Measurements from ENCODE around the gene ARHGAP6. TPM values are rescaled to one million over a fixed set of nuclear protein-coding genes. Genes with fewer than 3 reads are reported as not detected.

ARHGAP6 gene
- total and polyA plus RNA-seq, 2 donors (not counting 3 experiments of a cell fraction or from before 2014, with no cell fraction given) = 0.69 to 0.83 TPM

DNA sequence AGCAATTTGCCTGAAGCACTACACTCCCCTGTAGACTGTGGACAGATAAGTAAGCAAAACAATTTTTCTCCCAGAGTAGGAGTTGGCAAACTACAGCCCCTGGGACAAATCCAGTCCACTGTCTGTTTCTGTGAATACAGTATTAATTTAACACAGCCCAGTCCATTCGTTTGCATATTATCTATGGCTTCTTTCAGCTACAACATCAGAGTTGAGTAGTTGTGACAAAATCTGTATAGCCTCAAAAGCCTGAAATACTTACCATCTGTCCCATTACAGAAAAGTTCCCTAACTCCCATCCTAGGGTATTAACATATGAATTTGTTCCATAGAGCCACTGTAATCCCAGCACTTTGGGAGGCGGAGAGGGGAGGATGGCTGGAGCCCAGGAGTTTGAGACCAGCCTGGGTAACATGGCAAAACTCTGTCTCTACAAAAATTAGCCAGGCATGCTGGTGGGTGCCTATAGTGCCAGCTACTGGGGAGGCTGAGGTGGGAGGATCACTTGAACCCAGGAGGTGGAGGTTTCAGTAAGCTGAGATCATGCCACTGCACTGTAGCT lies 319.5 kb downstream of the ARHGAP6 start:
- H3K9ac ChIP-seq (replicated peaks; ENCODE audit: extremely low read depth, insufficient read depth, low read length) = no peak overlapping the region
- dilution Hi-C loops (cut with MboI; ENCODE audit: extremely low pct_ligation_motif_present, low sequenced_read_pairs) = no loop called here
- BruUV-seq (replicated peaks) = no TSS peak

More for the DNA sequence above, 319.5 kb downstream of the ARHGAP6 start:
- TF ChIP-seq, protein P1, sequence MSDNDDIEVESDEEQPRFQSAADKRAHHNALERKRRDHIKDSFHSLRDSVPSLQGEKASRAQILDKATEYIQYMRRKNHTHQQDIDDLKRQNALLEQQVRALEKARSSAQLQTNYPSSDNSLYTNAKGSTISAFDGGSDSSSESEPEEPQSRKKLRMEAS (IDR thresholded peaks at IDR 0.05; ENCODE audit: insufficient read depth, insufficient read length) = no peak
- TF ChIP-seq POLR2AphosphoS5 (IDR thresholded peaks at IDR 0.05; ENCODE audit: insufficient read depth, low read depth, low read length) = no peak
- no peak for TF ChIP-seq GATA2 (IDR thresholded peaks at IDR 0.05; ENCODE audit: insufficient read depth, insufficient read length, low read depth, low read length)
- TF ChIP-seq POLR2A (IDR thresholded peaks at IDR 0.05; ENCODE audit: low read depth, low read length) = no peak
- TF ChIP-seq, protein P2, sequence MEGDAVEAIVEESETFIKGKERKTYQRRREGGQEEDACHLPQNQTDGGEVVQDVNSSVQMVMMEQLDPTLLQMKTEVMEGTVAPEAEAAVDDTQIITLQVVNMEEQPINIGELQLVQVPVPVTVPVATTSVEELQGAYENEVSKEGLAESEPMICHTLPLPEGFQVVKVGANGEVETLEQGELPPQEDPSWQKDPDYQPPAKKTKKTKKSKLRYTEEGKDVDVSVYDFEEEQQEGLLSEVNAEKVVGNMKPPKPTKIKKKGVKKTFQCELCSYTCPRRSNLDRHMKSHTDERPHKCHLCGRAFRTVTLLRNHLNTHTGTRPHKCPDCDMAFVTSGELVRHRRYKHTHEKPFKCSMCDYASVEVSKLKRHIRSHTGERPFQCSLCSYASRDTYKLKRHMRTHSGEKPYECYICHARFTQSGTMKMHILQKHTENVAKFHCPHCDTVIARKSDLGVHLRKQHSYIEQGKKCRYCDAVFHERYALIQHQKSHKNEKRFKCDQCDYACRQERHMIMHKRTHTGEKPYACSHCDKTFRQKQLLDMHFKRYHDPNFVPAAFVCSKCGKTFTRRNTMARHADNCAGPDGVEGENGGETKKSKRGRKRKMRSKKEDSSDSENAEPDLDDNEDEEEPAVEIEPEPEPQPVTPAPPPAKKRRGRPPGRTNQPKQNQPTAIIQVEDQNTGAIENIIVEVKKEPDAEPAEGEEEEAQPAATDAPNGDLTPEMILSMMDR (IDR thresholded peaks at IDR 0.05; ENCODE audit: extremely low read depth in 1 of 2, insufficient read depth in 1 of 2, low read depth in 1 of 2, low read length in 2 of 2) = no peak
- no peak for TF ChIP-seq JUN (IDR thresholded peaks at IDR 0.05; ENCODE audit: borderline replicate concordance, insufficient read depth, insufficient read length, low read depth)
- no peak for TF ChIP-seq MYC (IDR thresholded peaks at IDR 0.05; ENCODE audit: low read depth, low read length)
- no peak for TF ChIP-seq FOS (IDR thresholded peaks at IDR 0.05; ENCODE audit: borderline replicate concordance, insufficient read depth, low read length)
- no peak for TF ChIP-seq EZH2 (IDR thresholded peaks at IDR 0.05; ENCODE audit: borderline replicate concordance, low read depth, low read length, severe bottlenecking)
- no peak overlapping the region for H3K27ac ChIP-seq (ENCODE audit: insufficient read depth, low read depth, low read length)
- no peaks in the 10 kb centered on the region for H3K36me3 ChIP-seq (ENCODE audit: control insufficient read depth in 2 of 2, extremely low read depth in 1 of 2, insufficient read depth in 2 of 2, low read length in 2 of 2)
- intact Hi-C loops (cut with micrococcal nuclease) = no loop called here
- H3K4me3 ChIP-seq (replicated peaks in 1 of 3; ENCODE audit: insufficient read depth in 1 of 3, low read depth in 1 of 3, low read length in 3 of 3) = no peak overlapping the region
- H3K9me3 ChIP-seq (replicated peaks; ENCODE audit: control insufficient read depth, insufficient read depth, low read length) = no peaks in the 10 kb centered on the region
- no peak overlapping the region for H3K4me2 ChIP-seq (ENCODE audit: insufficient read depth, low read length)
- H4K20me1 ChIP-seq (replicated peaks; ENCODE audit: control insufficient read depth, extremely low read depth, insufficient read depth, low read length) = no peaks in the 10 kb centered on the region
- ChIA-PET CTCF (no interaction called here), POLR2A (no interaction called here)
- no peaks in the 10 kb centered on the region for H3K9me1 ChIP-seq (replicated peaks; ENCODE audit: control insufficient read depth, extremely low read depth, insufficient read depth, low read length)
- FAIRE-seq (no peak), DNase-seq (ENCODE audit: low read depth, low spot score) (no peak)
- H3K27me3 ChIP-seq (ENCODE audit: control insufficient read depth in 2 of 2, insufficient read depth in 2 of 2, low read length in 2 of 2) = no peaks in the 10 kb centered on the region
- H2AFZ ChIP-seq (ENCODE audit: low read depth, low read length) = no peak overlapping the region
- no peaks in the 10 kb centered on the region for H3K79me2 ChIP-seq (ENCODE audit: control insufficient read depth, insufficient read depth, low read length)
- peaks cover 12% of the 10 kb centered on the region for H3K4me1 ChIP-seq (ENCODE audit: control insufficient read depth, extremely low read depth, insufficient read depth, low read length)
